HEK293 (cell line): ENCODE data around the gene STYXL1.

Source experiments
- KLF1 ChIP-seq: fragments of 450-650 bp; formaldehyde crosslinking; IDR thresholded peaks from 2 replicates; pipeline ENCODE4 v1.5.1; 2016; ENCODE audit warnings: missing biosample characterization, missing genetic modification characterization
- SALL2 ChIP-seq: fragments of 450-650 bp; formaldehyde crosslinking; IDR thresholded peaks from 2 replicates; pipeline ENCODE4 v1.5.0; 2017; ENCODE audit warnings: missing biosample characterization, mild to moderate bottlenecking, missing genetic modification characterization, borderline replicate concordance
- ZBTB8A ChIP-seq: fragments of 450-650 bp; formaldehyde crosslinking; IDR thresholded peaks from 2 replicates; pipeline ENCODE4 v1.5.1; 2016; ENCODE audit warnings: missing biosample characterization, missing genetic modification characterization
- ZNF529 ChIP-seq: fragments of 450-650 bp; formaldehyde crosslinking; IDR thresholded peaks from 2 replicates; pipeline ENCODE4 v1.5.1; 2017; ENCODE audit warnings: missing genetic modification characterization, missing biosample characterization; ENCODE audit not compliant: insufficient replicate concordance
- ZNF555 ChIP-seq: fragments of 450-650 bp; formaldehyde crosslinking; conservative IDR thresholded peaks from 2 replicates; pipeline ENCODE4 v1.5.1; 2017; ENCODE audit warnings: missing biosample characterization, mild to moderate bottlenecking, missing genetic modification characterization, inconsistent platforms
- ZNF701 ChIP-seq: fragments of 450-650 bp; formaldehyde crosslinking; IDR thresholded peaks from 2 replicates; pipeline ENCODE4 v1.5.1; 2016; ENCODE audit warnings: missing biosample characterization, missing genetic modification characterization
- ZXDB ChIP-seq: fragments of 450-650 bp; formaldehyde crosslinking; IDR thresholded peaks from 2 replicates; pipeline ENCODE4 v1.5.1; 2016; ENCODE audit warnings: missing biosample characterization, missing genetic modification characterization
- TF ChIP-seq, protein P1 (sequence below): fragments of 450-650 bp; formaldehyde crosslinking; IDR thresholded peaks from 2 replicates; pipeline ENCODE4 v1.5.1; 2016; ENCODE audit warnings: missing biosample characterization, missing genetic modification characterization
- TF ChIP-seq, protein P2 (sequence below): IDR thresholded peaks from 2 replicates; pipeline ENCODE4 v1.6.1; 2011; ENCODE audit warnings: mild to moderate bottlenecking, low read depth, low read length, borderline replicate concordance
- TF ChIP-seq, protein P3 (sequence below): fragments of 450-650 bp; formaldehyde crosslinking; IDR thresholded peaks from 2 replicates; pipeline ENCODE4 v1.5.1; 2016; ENCODE audit warnings: missing biosample characterization, missing genetic modification characterization

DNA sequence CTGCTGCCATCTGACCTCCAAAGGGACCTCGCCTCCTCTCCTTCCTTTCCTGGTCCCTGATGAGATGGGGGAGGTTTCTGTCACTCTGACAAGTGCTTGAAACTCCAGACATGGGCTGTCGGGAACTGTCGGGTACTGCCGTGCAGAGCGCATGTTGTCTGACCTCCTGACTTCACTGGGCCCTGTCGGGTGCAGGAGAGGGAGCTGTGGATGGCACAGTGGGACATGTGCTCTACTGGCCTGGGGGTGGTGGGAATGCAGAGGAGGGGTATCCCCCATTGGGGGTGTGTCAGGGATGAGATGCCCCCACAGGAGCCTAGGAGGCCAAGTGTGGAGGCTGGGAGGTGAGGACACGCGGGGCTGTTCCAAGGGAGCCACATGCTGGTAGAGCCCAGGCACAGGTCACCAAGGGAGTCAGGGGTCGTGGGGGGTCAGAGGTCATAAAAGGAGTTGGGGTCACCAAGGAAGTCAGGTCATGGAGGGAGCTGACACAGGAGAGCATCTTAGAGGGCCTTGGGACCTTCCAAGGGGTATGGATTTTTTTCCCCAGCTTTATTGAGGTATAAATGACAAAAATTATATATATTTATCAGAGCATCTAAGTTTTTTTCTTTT lies 84.3 kb downstream of the STYXL1 start:
- TF ChIP-seq, protein P1, sequence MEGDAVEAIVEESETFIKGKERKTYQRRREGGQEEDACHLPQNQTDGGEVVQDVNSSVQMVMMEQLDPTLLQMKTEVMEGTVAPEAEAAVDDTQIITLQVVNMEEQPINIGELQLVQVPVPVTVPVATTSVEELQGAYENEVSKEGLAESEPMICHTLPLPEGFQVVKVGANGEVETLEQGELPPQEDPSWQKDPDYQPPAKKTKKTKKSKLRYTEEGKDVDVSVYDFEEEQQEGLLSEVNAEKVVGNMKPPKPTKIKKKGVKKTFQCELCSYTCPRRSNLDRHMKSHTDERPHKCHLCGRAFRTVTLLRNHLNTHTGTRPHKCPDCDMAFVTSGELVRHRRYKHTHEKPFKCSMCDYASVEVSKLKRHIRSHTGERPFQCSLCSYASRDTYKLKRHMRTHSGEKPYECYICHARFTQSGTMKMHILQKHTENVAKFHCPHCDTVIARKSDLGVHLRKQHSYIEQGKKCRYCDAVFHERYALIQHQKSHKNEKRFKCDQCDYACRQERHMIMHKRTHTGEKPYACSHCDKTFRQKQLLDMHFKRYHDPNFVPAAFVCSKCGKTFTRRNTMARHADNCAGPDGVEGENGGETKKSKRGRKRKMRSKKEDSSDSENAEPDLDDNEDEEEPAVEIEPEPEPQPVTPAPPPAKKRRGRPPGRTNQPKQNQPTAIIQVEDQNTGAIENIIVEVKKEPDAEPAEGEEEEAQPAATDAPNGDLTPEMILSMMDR (tag by site-specific recombination): no peak
- TF ChIP-seq ZBTB8A (tag by site-specific recombination) (no peak), SALL2 (no peak), KLF1 (tag by site-specific recombination) (no peak), ZNF555 (tag by site-specific recombination) (no peak), ZXDB (tag by site-specific recombination) (no peak), ZNF701 (tag by site-specific recombination) (no peak), ZNF529 (tag by site-specific recombination) (no peak)
- TF ChIP-seq, protein P2, sequence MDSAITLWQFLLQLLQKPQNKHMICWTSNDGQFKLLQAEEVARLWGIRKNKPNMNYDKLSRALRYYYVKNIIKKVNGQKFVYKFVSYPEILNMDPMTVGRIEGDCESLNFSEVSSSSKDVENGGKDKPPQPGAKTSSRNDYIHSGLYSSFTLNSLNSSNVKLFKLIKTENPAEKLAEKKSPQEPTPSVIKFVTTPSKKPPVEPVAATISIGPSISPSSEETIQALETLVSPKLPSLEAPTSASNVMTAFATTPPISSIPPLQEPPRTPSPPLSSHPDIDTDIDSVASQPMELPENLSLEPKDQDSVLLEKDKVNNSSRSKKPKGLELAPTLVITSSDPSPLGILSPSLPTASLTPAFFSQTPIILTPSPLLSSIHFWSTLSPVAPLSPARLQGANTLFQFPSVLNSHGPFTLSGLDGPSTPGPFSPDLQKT: no peak
- TF ChIP-seq, protein P3, sequence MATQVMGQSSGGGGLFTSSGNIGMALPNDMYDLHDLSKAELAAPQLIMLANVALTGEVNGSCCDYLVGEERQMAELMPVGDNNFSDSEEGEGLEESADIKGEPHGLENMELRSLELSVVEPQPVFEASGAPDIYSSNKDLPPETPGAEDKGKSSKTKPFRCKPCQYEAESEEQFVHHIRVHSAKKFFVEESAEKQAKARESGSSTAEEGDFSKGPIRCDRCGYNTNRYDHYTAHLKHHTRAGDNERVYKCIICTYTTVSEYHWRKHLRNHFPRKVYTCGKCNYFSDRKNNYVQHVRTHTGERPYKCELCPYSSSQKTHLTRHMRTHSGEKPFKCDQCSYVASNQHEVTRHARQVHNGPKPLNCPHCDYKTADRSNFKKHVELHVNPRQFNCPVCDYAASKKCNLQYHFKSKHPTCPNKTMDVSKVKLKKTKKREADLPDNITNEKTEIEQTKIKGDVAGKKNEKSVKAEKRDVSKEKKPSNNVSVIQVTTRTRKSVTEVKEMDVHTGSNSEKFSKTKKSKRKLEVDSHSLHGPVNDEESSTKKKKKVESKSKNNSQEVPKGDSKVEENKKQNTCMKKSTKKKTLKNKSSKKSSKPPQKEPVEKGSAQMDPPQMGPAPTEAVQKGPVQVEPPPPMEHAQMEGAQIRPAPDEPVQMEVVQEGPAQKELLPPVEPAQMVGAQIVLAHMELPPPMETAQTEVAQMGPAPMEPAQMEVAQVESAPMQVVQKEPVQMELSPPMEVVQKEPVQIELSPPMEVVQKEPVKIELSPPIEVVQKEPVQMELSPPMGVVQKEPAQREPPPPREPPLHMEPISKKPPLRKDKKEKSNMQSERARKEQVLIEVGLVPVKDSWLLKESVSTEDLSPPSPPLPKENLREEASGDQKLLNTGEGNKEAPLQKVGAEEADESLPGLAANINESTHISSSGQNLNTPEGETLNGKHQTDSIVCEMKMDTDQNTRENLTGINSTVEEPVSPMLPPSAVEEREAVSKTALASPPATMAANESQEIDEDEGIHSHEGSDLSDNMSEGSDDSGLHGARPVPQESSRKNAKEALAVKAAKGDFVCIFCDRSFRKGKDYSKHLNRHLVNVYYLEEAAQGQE: no peak
